ENCODE results near the gene CDA. TPM values are rescaled to one million over a fixed set of nuclear protein-coding genes. Genes with fewer than 3 reads are reported as not detected.

Gene CDA
- total and polyA plus RNA-seq, 10 of the 15 experiments (the other 5 are each of a cell fraction or from before 2014, with no cell fraction given), result not detected

GRCh38 chr1:20644416-20644815 is 55.5 kb downstream of the CDA start (continued):
- TF ChIP-seq, protein P1, sequence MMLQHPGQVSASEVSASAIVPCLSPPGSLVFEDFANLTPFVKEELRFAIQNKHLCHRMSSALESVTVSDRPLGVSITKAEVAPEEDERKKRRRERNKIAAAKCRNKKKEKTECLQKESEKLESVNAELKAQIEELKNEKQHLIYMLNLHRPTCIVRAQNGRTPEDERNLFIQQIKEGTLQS (IDR thresholded peaks at IDR 0.05; ENCODE audit: borderline replicate concordance, extremely low read depth, low read depth, low read length), result no peak
- TF ChIP-seq SIN3A (IDR thresholded peaks at IDR 0.05; ENCODE audit: low read depth, low read length), result no peak
- TF ChIP-seq ASH2L (IDR thresholded peaks at IDR 0.05; ENCODE audit: borderline replicate concordance, low read depth), result no peak
- TF ChIP-seq, protein P2, sequence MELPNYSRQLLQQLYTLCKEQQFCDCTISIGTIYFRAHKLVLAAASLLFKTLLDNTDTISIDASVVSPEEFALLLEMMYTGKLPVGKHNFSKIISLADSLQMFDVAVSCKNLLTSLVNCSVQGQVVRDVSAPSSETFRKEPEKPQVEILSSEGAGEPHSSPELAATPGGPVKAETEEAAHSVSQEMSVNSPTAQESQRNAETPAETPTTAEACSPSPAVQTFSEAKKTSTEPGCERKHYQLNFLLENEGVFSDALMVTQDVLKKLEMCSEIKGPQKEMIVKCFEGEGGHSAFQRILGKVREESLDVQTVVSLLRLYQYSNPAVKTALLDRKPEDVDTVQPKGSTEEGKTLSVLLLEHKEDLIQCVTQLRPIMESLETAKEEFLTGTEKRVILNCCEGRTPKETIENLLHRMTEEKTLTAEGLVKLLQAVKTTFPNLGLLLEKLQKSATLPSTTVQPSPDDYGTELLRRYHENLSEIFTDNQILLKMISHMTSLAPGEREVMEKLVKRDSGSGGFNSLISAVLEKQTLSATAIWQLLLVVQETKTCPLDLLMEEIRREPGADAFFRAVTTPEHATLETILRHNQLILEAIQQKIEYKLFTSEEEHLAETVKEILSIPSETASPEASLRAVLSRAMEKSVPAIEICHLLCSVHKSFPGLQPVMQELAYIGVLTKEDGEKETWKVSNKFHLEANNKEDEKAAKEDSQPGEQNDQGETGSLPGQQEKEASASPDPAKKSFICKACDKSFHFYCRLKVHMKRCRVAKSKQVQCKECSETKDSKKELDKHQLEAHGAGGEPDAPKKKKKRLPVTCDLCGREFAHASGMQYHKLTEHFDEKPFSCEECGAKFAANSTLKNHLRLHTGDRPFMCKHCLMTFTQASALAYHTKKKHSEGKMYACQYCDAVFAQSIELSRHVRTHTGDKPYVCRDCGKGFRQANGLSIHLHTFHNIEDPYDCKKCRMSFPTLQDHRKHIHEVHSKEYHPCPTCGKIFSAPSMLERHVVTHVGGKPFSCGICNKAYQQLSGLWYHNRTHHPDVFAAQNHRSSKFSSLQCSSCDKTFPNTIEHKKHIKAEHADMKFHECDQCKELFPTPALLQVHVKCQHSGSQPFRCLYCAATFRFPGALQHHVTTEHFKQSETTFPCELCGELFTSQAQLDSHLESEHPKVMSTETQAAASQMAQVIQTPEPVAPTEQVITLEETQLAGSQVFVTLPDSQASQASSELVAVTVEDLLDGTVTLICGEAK (IDR thresholded peaks at IDR 0.05; ENCODE audit: borderline replicate concordance), result no peak
- TF ChIP-seq KAT2A (conservative IDR thresholded peaks at IDR 0.05; ENCODE audit: control insufficient read depth, low read depth, low read length), result no peak
- TF ChIP-seq NR2F1 (conservative IDR thresholded peaks at IDR 0.05), result no peak
- TF ChIP-seq CBX5 (IDR thresholded peaks at IDR 0.05; ENCODE audit: low read depth), result no peak
- no peak for TF ChIP-seq NKRF (conservative IDR thresholded peaks at IDR 0.05)
- TF ChIP-seq CEBPB (IDR thresholded peaks at IDR 0.05; ENCODE audit: borderline replicate concordance in 1 of 2, low read depth in 2 of 2, low read length in 2 of 2), result no peak
- TF ChIP-seq CHD1 (IDR thresholded peaks at IDR 0.05; ENCODE audit: low read depth, low read length), result no peak
- TF ChIP-seq, protein P3, sequence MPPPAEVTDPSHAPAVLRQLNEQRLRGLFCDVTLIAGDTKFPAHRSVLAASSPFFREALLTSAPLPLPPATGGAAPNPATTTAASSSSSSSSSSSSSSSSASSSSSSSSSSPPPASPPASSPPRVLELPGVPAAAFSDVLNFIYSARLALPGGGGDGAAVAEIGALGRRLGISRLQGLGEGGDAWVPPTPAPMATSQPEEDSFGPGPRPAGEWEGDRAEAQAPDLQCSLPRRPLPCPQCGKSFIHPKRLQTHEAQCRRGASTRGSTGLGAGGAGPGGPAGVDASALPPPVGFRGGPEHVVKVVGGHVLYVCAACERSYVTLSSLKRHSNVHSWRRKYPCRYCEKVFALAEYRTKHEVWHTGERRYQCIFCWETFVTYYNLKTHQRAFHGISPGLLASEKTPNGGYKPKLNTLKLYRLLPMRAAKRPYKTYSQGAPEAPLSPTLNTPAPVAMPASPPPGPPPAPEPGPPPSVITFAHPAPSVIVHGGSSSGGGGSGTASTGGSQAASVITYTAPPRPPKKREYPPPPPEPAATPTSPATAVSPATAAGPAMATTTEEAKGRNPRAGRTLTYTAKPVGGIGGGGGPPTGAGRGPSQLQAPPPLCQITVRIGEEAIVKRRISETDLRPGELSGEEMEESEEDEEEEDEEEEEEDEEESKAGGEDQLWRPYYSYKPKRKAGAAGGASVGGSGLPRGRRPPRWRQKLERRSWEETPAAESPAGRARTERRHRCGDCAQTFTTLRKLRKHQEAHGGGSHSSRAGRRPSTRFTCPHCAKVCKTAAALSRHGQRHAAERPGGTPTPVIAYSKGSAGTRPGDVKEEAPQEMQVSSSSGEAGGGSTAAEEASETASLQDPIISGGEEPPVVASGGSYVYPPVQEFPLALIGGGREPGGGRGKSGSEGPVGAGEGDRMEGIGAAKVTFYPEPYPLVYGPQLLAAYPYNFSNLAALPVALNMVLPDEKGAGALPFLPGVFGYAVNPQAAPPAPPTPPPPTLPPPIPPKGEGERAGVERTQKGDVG (CRISPR knock-in tag; IDR thresholded peaks at IDR 0.05), result no peak
- TF ChIP-seq SP1 (IDR thresholded peaks at IDR 0.05; ENCODE audit: low read depth, low read length), result no peak
- TF ChIP-seq FOXM1 (IDR thresholded peaks at IDR 0.05; ENCODE audit: low read depth, low read length), result no peak
